Suppressor macrophage treated with lipopolysaccharide for 4 hours (primary cell): ENCODE data around the gene KPNA1.

Experiments used
- DNase-seq: peaks from one replicate; pipeline ENCODE4 v3.0.0-alpha.2; 2020

Gene KPNA1

DNA sequence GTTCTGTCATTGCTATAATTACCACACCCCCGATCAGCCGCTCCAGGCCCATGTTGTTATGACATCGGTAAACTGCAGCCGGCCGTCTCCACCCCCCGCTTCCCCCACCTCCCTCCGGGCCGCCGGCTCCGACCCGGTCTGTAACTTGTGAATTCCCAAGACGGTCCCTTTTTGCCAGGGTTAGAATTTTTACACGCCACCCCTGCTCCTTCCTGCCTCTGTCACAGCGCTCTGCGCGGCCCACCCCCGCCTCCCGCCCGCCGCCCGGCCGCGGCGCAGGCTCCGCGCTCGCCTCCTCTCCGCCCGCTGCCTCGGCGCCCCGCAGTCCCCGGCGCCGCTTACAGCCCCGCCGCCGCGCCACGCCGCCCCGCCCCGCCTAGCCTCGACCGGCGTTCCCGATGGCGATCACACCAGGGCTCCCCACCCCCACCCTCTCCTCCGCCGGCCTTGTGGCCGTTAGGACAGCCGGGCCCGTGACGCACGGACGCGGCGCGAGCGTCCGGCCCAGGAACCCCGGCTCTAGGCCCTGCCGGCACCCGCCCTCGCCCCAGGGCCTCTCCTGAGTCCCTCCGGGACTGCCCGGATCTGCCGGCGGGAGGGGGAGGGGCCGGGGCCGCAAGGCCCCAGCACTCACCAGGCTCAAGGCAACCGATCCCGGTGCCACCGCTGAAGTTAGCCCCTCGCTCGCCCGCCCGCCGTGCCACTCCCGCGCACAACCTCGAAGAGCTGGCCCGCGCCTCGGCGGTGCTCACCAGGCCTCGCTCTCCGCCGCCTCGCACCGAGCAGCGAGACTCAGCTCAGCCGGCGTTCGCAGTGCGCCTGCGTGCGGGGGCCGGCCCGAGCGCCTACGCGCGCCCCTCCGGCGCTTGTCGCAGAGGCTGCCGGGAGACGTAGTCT lies at the start of gene KPNA1:
Gene KPNA1 (minus strand): TSS at position 817 of the 897 bp plus-strand sequence. CDS start 18,374 bp downstream, outside the sequence.
- peak; percentile 95 for DNase-seq

DNA sequence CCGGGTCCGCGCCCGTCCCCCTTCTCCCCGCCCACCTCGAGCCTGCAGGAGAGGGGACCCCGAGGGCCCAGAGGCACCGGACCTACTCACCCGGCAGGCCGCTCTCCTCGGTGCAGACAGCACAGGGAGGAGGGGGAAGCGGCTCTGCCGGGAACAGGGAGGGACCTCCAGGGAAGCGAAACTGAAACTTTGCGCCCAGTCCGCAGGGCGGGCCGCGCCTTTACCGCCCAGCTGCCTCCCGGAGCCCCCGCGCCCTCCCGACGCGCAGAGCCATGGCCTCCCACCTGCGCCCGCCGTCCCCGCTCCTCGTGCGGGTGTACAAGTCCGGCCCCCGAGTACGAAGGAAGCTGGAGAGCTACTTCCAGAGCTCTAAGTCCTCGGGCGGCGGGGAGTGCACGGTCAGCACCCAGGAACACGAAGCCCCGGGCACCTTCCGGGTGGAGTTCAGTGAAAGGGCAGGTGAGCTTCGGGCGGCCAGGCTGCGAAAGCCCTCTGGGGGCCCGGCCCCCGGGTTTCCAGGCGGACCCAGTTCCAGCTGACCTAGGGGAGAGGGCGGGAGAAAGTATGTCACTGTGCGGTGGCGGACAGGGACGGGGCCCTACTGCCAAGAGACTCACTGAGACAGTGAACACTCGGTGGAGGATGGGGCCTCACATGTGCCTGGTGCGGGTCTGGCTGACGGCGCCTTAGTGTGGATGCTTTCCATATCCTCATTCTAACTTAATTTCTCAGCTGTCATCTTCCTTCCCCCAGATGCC lies 49.6 kb upstream of the KPNA1 start, which contains the start of the genes DTX3L and PARP9:
Gene DTX3L (plus strand): TSS at position 184 of the 758 bp plus-strand sequence. CDS start 89 bp downstream, at position 273.
Gene PARP9 (minus strand): TSS at position 146 of the 758 bp plus-strand sequence. CDS start 4,680 bp downstream, outside the sequence.
- DNase-seq = peak; percentile 97

DNA sequence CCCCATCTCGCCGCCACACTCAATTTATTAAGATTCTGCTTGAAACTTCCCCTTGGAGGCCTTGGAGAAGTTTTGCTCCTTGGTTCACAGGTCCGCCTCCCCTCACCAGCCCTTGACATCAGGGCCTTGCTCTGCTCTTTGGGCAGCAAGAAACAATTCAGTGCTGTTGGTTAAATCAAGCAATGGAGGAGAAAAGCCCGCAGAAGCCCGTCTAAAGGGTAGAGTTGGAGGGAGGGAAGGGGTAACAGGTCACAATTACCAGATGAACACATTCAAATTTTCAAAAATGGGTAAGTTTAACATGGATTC lies 48.9 kb upstream of the KPNA1 start:
- DNase-seq = peak; percentile 62

DNA sequence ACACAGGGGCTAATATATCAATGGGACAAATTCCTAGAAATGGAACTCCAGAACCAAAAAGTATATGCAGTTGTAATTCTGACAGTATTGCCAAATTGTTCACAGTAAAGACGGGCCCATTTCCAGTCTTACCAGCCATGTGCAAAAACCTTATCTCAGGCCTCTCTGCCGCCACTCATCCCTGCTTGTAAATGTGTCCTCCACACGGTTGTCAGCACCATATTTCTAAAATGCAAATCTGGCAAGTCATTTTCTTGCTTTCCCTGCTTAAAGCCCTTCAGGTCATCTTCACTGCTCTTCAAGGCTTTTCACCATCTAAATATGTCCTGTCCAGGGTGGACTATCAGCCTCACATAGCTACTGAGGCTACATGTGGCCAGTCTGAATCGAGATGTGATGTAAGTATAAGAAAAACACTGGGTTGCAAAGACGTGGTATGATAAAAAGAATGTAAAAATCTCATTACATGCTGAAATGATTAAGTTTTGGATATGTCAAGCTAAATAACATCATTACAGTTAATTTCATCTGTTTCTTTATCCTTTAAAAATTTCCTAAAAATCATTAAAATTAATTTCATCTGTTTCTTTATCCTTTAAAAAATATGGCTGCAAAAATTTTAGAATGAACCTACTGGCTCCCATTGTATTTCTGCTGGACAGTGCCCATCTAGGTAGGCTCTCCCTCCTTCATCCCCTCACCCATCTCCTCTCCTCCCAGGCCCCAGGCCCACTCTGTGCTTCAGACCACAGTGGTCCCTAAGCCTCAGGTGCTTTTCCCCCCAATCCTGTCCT lies 48.4 kb upstream of the KPNA1 start:
- DNase-seq = no peak

DNA sequence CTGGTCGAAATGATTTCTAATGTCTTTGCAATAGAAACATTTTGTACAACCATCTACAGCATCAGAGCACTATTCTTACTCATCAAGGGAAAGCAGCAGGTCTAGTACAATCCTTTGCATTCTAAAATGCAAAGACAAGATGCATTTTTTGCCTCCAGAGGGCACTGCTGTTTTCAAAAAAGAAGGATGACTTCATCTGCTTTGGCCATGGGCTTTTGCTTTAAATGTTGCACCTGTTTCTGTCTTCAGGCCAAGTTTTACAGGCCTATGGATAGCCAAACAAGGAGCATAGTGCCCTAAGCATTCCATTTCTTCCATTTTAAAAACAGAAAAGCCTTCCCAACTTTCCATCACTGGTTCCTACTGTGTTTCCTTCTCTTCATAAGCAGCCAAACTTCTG lies 45.9 kb upstream of the KPNA1 start:
- peak; percentile 75 for DNase-seq

DNA sequence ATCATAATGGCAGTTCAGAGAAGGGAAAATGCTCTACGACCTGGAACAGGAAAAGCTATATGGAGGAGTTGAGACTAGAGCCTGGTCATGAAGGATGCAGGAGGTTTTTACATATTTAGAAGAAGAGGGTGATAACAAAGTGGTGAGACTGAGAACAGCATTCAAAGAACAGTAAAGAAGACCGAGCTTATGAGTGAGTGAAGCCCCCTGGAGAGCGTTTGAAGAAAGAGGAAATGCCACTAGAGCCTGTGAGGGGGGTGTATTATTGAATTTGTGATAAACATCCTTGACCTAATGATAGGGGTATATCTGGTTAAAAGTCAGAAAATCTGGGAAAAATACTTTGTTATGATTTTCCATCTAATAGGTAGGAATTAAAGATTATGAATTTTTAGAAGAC lies 45.2 kb upstream of the KPNA1 start:
- DNase-seq = no peak

DNA sequence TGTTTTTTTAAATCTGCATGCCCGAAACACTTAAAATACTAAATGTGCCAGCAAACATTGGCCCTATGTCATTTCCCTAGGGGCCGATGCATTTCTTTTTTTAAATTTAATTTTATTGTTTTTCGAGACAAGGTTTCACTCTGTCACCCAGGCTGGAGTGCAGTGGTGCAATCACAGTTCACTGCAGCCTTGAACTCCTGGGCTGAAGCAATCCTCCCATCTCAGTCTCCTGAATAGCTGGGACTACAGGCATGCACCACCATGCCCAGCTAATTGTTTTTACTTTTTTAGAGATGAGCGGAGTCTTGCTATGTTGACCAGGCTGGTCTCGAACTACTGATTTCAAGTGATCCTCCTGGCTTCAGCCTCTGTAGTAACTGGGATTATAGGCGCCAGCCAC lies 43.9 kb upstream of the KPNA1 start:
- no peak for DNase-seq

DNA sequence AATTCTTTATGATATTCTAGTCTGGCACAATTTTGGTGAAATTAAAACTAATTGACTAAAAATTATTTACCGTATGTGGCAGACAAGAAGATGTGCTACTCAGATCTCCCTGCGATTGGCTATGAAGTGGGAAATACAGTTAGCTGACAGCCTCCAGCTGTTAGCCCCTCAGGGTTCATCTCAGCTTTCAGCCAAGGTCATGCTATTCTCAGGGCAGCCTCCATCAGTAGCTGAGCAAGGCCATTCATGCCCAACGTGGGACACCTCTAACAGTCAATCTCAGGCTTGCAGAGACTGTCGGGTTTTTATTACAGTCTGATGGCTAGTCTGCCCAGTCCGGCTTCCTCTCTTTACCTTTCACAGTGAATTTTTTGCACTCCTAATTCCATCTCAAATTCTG lies 42.6 kb upstream of the KPNA1 start:
- DNase-seq = no peak

DNA sequence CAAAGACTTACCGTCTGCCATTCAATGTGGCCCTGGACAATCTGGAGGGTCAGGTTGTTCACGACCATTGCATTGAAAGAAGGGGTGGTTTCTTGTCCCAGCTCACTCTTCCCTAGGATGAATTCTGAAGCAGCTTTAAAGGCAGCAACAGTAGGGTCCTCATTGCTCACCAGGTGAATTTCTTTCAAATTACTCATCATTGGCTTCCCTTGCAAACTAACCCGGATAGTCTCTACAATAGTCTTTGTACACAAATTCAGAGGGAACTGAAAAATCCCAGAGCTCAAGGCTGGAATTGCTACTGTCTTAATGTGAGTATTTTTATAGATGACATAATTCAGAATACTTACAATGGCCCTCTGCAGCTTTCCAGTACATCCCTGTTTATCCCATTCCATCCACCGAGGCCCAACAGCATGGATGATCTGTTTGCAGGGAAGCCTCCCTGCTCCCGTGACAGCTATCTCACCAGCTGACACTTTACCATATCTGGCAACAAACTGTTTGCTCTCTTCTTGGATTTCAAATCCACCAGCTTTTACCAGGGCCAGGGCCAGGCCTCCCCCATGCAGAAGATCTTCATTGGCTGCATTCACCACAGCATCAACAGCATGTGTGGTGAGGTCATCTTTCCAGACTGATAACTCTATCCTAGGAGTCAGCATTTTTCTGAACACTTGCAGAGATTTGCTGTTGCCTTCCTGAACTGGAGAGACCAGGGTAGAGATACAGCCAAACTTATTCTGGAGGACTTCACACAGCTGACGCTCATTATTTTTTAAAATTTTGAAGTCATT lies 40.7 kb upstream of the KPNA1 start:
- DNase-seq = no peak

DNA sequence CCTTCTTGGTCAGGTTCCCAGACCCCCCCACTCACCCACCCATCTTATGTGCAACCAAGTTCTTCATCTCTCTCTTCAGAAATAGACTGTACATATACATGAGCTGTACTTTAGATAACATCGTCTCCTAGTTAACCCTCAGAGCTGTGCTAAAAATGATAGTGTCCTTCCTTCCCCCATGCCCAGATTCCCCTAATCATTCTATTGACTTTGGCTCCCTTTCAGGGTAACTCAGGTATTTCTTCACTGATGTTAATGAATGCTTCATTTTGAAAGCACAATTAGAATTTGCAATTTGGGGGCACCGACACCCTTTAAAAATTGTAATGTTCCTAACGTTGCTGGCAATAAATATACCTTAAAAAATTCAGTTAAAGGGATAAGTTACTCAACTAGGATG lies 38.4 kb upstream of the KPNA1 start:
- DNase-seq = no peak

DNA sequence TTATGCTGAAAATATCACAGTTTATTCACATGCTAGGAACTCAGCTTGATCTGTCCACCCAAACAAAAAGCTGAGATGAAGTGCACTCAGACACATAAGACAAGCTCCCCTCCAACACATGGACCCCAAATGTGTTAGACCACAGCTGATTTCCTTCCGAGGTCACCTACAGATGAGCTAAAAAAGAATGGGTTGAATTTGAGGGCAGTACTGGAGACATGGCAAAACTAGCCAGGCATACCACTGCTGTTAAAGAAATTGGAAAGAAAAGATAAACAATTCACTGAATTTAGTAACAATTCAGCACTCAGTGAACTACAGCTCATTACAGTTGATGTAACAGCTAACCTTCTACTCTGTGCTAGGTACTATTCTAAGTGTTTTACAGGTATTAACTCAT lies 33.9 kb upstream of the KPNA1 start:
- DNase-seq = no peak

DNA sequence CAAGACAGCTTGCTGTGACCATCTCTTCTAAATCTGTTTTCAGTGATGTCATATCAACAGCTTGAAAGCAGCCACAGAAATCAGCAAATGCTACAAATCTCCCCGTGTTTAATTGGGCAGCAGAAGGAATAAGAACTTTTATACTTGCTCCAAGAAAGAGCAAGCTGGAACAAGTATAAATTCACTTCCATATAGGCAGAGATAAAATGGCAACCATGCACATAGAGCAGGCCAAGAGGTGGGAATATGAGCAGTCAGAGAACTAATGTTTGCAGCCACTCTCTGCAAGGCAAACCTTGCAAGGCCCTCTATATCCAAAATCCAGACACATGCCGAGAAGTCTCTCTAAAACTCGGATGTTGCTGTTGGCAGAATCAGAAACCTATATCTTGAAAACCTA lies 33.3 kb upstream of the KPNA1 start:
- DNase-seq = no peak

DNA sequence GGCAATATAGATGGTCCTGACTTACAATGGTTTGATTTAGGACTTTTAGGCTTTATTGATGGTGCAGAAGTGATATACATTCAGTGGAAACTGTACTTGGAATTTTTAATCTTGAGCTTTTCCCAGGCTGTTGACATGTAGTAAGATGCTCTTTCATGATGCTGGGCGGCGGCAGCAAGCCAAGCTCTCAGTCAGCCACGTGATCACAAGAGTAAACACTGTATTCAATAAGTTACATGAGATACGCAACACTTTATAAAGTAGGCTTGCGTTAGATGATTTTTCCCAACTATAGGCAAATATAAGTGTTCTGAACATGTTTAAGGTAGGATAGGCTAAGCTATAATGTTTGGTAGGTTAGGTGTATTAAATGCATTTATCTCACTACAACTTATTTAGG lies 31.4 kb upstream of the KPNA1 start:
- DNase-seq = no peak

DNA sequence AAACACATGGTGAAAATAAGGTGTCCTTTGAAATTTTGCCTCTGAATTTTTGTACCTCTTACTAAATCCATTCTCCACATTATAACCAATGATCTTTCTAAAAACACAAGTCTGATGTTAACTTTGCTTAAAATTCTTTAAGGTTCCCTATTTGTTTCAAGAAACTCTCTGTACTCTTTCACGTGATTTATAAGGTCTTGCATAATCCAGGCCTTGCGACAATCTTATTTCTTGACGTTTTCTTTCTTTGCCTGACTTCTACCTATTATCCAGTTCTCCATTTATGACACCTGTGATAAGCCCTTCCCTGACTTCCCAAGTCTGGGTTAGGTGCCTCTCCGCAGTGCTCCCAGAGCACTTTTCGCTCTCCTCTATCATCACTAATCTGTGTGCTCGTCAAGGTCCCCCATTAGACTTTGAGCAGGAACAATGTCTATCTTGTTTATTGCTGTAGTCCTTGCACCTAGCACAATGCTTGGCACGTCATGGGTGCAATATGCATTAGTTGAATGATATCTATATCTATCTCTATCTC lies 24.3 kb upstream of the KPNA1 start:
- DNase-seq = peak; percentile 43

DNA sequence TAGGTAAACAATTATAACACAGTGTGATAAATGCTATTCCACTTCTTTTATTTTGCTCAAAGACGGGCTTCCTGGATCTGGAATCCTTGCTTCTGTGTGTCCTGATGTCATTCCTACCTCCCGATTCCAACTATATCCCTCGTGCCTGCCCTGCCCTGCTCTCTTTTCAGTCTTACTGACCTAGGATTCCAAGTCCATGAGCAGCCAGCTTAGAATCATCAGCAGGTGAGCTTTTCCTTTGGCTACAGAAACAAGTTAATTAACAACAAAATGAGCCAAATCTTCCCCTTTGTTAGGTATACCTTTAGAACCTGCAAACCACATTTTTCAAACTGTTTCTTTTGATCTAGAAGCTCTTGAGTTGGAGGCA lies 21.9 kb upstream of the KPNA1 start:
- DNase-seq = no peak

DNA sequence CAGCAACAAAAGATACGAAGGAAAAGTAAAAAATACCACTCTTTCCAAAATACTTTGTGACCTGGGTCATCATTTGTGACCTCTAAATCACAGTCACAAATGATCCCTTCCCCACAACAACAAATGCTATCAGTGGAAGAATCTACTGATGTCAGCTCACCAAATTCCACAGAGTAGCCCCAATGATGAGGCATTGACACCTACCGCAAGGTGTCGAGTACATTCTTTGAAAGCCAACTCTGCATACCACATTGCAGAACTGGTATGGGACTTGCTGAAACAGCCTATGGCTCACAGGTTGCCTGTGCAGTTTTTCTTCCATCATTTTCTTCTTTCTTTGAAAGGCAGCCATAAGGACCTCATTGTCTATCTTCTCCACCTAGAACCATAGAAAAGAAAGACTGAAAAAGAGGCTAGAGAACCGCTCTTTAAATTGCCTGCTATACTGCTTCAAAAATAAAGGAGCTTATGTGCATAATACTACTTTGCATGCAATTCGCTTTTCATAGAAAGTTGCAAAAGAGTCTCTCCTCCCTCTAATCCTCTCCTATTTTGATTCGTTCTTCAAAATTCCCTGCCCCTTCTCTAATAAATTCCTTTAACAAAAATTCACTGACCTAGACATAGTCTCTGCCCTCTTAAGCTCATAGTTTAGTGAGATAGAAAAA lies 21.4 kb upstream of the KPNA1 start:
- no peak for DNase-seq

DNA sequence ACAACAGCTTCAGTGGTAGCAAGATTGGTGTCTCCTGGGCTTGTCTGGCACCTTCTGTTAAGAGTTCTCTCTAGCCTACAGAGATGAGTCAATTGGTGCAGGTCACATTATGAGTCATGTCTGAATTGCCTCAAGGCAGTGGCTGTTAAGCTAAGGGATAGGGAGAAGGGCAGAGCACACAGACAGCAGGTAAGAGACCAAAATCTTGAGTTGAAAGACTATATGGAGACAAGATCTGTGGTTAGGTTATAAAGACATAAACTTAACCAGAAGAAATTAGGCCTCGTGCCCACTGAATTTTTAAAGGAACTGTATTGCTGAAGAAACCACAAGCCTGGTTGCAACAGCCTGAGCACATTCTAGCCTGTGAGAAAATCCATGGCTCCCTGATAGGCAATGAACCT lies 19.2 kb upstream of the KPNA1 start:
- DNase-seq = peak; percentile 34

DNA sequence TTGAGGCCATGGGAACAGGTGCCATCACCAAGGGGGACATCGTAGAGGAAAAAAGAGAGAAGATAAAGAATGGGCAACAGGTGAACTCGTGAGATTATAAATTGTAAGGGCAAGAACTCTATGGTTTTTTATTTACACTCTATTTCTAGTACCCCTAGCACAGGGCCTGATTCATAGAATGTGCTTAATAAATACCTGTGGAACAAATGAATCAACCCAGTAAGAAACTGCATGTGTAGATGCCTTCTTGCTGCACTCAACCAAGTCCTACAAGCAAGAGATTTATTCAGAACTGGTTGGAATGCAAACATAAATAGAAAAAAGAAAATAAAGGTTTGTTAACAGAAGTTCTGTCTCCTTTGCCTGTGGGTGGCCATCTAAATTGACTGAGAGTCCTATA lies 18.7 kb upstream of the KPNA1 start:
- no peak for DNase-seq

DNA sequence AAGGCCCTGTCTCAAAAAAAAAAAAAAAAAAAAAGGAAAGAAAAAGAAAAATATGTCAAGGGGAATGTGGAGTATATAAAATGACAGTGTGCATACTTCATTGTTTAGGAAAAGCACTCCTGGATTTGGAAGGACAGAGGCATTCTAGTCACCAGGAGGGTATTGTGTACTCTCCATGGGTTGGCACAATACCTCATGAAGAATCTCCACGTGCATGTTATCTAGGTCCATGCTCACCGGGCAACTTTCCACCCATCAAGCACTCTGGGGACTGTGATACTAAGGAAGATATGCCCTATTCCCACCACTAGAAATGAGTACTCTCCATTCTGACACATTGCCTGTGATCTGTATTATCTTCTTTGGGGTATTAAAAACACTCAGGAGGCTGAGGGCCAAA lies 15.4 kb upstream of the KPNA1 start:
- no peak for DNase-seq

DNA sequence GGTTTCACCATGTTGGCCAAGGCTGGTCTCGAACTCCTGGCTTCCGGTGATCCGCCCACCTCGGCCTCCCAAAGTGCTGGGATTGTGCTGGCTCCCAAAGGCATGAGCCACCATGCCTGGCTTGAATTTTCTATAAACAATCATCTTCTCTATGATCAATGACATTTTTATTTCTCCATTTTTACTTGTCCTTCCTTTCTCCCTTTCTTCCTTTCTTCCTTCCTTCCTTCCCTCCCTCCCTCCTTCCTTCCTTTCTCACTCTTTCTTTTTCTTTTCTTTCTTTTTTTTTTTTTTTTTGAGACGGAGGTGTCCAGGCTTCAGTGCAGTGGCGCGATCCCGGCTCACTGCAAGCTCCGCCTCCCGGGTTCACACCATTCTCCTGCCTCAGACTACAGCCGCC lies 8.6 kb upstream of the KPNA1 start:
- DNase-seq = no peak

DNA sequence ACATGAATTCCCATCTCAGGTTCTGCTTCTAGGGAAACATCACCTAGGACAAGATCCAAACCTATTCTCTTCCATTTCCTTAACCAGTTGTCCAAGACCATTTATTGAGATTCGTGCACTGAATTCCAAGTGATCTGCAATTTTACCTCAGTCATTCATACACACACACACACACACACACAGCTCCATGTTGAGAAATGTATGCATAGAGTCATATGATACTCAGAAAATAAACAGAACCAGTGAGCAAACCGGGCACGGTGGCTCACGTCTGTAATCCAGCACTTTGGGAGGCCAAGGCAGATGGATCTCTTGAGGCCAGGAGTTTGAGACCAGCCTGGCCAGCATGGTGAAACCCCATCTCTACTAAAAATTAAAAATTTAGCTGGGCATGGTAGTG lies 6.1 kb upstream of the KPNA1 start:
- no peak for DNase-seq

DNA sequence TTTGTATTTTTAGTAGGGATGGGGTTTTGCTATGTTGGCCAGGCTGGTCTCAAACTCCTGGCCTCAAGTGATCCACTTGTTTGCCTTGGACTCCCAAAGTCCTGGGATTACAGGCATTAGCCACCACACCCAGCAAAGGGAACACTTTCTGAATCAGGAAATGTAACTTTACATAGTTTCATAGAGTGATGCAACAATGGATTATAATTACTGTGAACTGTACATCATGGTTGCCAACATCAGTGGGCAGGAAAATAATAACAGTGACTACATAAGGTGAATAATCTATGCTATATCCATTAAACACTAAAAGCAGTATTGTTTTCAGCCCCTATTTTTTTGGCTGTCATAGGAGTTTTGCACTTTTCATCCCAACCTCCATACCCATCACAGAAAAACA lies 5.0 kb upstream of the KPNA1 start:
- DNase-seq = no peak
